GM12878 (cell line): ENCODE data around the gene CDK5RAP1. TPM values are rescaled to one million over a fixed set of nuclear protein-coding genes. Genes with fewer than 3 reads are reported as not detected.

Source experiments
- ATAC-seq: fragments of 200-7000 bp; cut with Tn5 transposase; 3 replicates; pipeline ENCODE4 v1.9.1; 2020; ENCODE audit warnings: mild to moderate bottlenecking, moderate library complexity
- BruUV-seq: library from RNA; stranded (reverse); fragments of 400-500 nt; replicated peaks from 2 replicates; lab custom pipeline; 2021; lab: Mats Ljungman, UMichigan
- CTCF ChIA-PET: fragments of 300-600 bp; sonication (Branson Sonifier 250); formaldehyde crosslinking; extraction: SDS; loops from one replicate; lab custom pipeline; 2021; ENCODE audit warnings: inconsistent platforms; lab: Yijun Ruan, JAX
- POLR2A ChIA-PET: fragments of 350-600 bp; formaldehyde crosslinking; extraction: SDS; loops from one replicate; lab custom pipeline; 2021; ENCODE audit warnings: inconsistent platforms; lab: Charles Lee
- RAD21 ChIA-PET: fragments of 300-600 bp; sonication (Branson Sonifier 250); formaldehyde crosslinking; loops from one replicate; lab custom pipeline; 2023; ENCODE audit warnings: antibody characterized with exemption; ENCODE audit not compliant: unreplicated experiment; lab: Charles Lee
- SMC1A ChIA-PET: fragments of 300-600 bp; sonication (Branson Sonifier 250); formaldehyde crosslinking; loops from one replicate; lab custom pipeline; 2023; ENCODE audit not compliant: unreplicated experiment, uncharacterized antibody; lab: Charles Lee
- DNase-seq: peaks from one replicate; pipeline ENCODE4 v3.0.0-alpha.2; 2011; ENCODE audit warnings: low read depth, low spot score
- FAIRE-seq: peaks from 3 replicates; lab custom pipeline; 2011; peaks lifted over from hg19 to GRCh38; lab: Jason Lieb, UNC
- H2AFZ ChIP-seq: 2 replicates; pipeline ENCODE4 v1.6.0; 2011; ENCODE audit warnings: low read depth, low read length, control low read depth; ENCODE audit not compliant: control insufficient read depth
- H3K27ac ChIP-seq: 2 replicates; pipeline ENCODE4 v1.5.1; 2011; ENCODE audit warnings: control low read depth; ENCODE audit not compliant: control insufficient read depth, insufficient read depth
- H3K27me3 ChIP-seq, 2 experiments: replicated peaks in 1 of 2; 2 replicates each; pipeline versions ENCODE4 v1.6.0 to v1.6.1; 2011; ENCODE audit warnings: low read length in 1 of 2; ENCODE audit not compliant: control insufficient read depth in 2 of 2, insufficient read depth in 2 of 2
- H3K36me3 ChIP-seq, 2 experiments: 2 replicates each; pipeline ENCODE4 v1.5.1; 2011; ENCODE audit warnings: low read length in 1 of 2; ENCODE audit not compliant: control insufficient read depth in 2 of 2, insufficient read depth in 2 of 2
- H3K4me1 ChIP-seq: 2 replicates; pipeline ENCODE4 v1.6.1; 2011; ENCODE audit warnings: mild to moderate bottlenecking, low read length, moderate library complexity, mixed read lengths; ENCODE audit not compliant: control insufficient read depth, insufficient read depth
- H3K4me2 ChIP-seq: 2 replicates; pipeline ENCODE4 v1.6.0; 2011; ENCODE audit warnings: control low read depth; ENCODE audit not compliant: control insufficient read depth, insufficient read depth
- H3K4me3 ChIP-seq: fragments of 200-600 bp; sonication (generic); 2 replicates; pipeline ENCODE4 v1.5.1; 2016
- H3K79me2 ChIP-seq: 2 replicates; pipeline ENCODE4 v1.6.0; 2011; ENCODE audit warnings: low read length; ENCODE audit not compliant: control insufficient read depth, insufficient read depth
- H3K9ac ChIP-seq: 2 replicates; pipeline ENCODE4 v1.8.0; 2011; ENCODE audit warnings: low read length, control low read depth, mixed read lengths; ENCODE audit not compliant: control insufficient read depth, insufficient read depth
- H3K9me3 ChIP-seq: replicated peaks from 3 replicates; pipeline ENCODE4 v1.5.1; 2011; ENCODE audit warnings: mild to moderate bottlenecking, low read length; ENCODE audit not compliant: control insufficient read depth, insufficient read depth
- H4K20me1 ChIP-seq: 2 replicates; pipeline ENCODE4 v1.6.0; 2011; ENCODE audit not compliant: control insufficient read depth, insufficient read depth
- ATF7 ChIP-seq: fragments of 450-650 bp; IDR thresholded peaks from 2 replicates; pipeline ENCODE4 v1.6.1; 2016; ENCODE audit warnings: low read depth, mild to moderate bottlenecking
- CEBPB ChIP-seq, 2 experiments: fragments of 150-350 bp in 1 of 2; IDR thresholded peaks; 2 replicates each; pipeline ENCODE4 v1.6.1; 2012 to 2014; ENCODE audit warnings: low read depth in 2 of 2, low read length in 2 of 2, borderline replicate concordance in 1 of 2, inconsistent platforms in 1 of 2
- ETV6 ChIP-seq, 2 experiments: fragments of 450-650 bp in 1 of 2; IDR thresholded peaks in 1 of 2; conservative IDR thresholded peaks in 1 of 2; 2 replicates each; pipeline ENCODE4 v1.6.1; 2014; ENCODE audit warnings: antibody characterized with exemption in 1 of 2, borderline replicate concordance in 1 of 2, low read depth in 1 of 2, mild to moderate bottlenecking in 1 of 2, moderate library complexity in 1 of 2
- HCFC1 ChIP-seq: fragments of 150-350 bp; IDR thresholded peaks from 2 replicates; pipeline ENCODE4 v1.6.1; 2014; ENCODE audit warnings: low read length
- KDM1A ChIP-seq: fragments of 200-600 bp; sonication (generic); IDR thresholded peaks from 2 replicates; pipeline ENCODE4 v1.6.1; 2016; ENCODE audit warnings: borderline replicate concordance
- LARP7 ChIP-seq: fragments of 450-650 bp; IDR thresholded peaks from 2 replicates; pipeline ENCODE4 v1.6.1; 2017; ENCODE audit warnings: mild to moderate bottlenecking
- MAX ChIP-seq: IDR thresholded peaks from 2 replicates; pipeline ENCODE4 v1.6.1; 2012; ENCODE audit warnings: low read depth, low read length, improper control_type of control experiment
- SRF ChIP-seq, 2 experiments: IDR thresholded peaks; 2 replicates each; pipeline ENCODE4 v1.6.1; 2011; ENCODE audit warnings: low read depth in 2 of 2, low read length in 2 of 2, mild to moderate bottlenecking in 1 of 2, moderate library complexity in 1 of 2
- STAT1 ChIP-seq: fragments of 450-650 bp; conservative IDR thresholded peaks from 2 replicates; pipeline ENCODE4 v1.6.1; 2014; ENCODE audit warnings: antibody characterized with exemption, mild to moderate bottlenecking
- YBX1 ChIP-seq: fragments of 450-650 bp; IDR thresholded peaks from 2 replicates; pipeline ENCODE4 v1.6.1; 2016; ENCODE audit warnings: antibody characterized with exemption
- ZNF207 ChIP-seq: fragments of 450-650 bp; IDR thresholded peaks from 2 replicates; pipeline ENCODE4 v1.6.1; 2014; ENCODE audit warnings: antibody characterized with exemption, mild to moderate bottlenecking, borderline replicate concordance
- ZNF622 ChIP-seq: fragments of 450-650 bp; IDR thresholded peaks from 2 replicates; pipeline ENCODE4 v1.6.1; 2017; ENCODE audit warnings: mild to moderate bottlenecking, inconsistent platforms
- ZZZ3 ChIP-seq: IDR thresholded peaks from 2 replicates; pipeline ENCODE4 v1.6.1; 2011; ENCODE audit warnings: low read depth; ENCODE audit not compliant: control insufficient read depth, insufficient read length
- WGBS: methylation state at CpG from one replicate; pipeline ENCODE4 v1.1.6; 2016; ENCODE audit warnings: low lambda C conversion rate; ENCODE audit not compliant: insufficient replicate concordance, insufficient coverage; ENCODE audit errors: missing lambda C conversion rate; 5-methylcytosine and 5-hydroxymethylcytosine counted together
- in situ Hi-C: fragments of 300-500 bp; cut with MboI; formaldehyde crosslinking; loops from 9 replicates; pipeline ENCODE4 v1.14.3; 2018; ENCODE audit warnings: mixed read lengths
- intact Hi-C: fragments of 100-400 bp; cut with micrococcal nuclease; formaldehyde crosslinking; loops from one replicate; pipeline ENCODE4 v1.14.2; 2022; ENCODE audit not compliant: unreplicated experiment
- polyA plus RNA-seq, 11 experiments: library from polyadenylated mRNA; depleted of rRNA in 4 of 11; unstranded in 6 of 11; stranded (reverse) in 5 of 11; fragments of >200 nt; fragmentation: Nextera tagmentation in 4 of 11; fragmentation: Illumina TruSeq in 1 of 11; extraction: Ambion mirVana in 4 of 11; extraction: Trizol in 1 of 11; gene quantifications; 1 replicate in 1 of 11; 2 replicates in 10 of 11; pipeline versions ENCODE4 v1.2.1 to v1.2.3, GENCODE V29; 2011 to 2016; ENCODE audit warnings: inconsistent platforms in 2 of 11, missing spikeins in 2 of 11, low read depth in 1 of 11
- total RNA-seq, 4 experiments: library from RNA; depleted of rRNA in 3 of 4; stranded (reverse); fragments of >200 nt in 3 of 4; fragmentation: Illumina TruSeq in 1 of 4; extraction: Trizol in 1 of 4; gene quantifications; 2 replicates each; pipeline versions ENCODE4 v1.2.1 to v1.2.3, GENCODE V29; 2013 to 2021
- TF ChIP-seq, protein P1 (sequence below): fragments of 450-650 bp; IDR thresholded peaks from 2 replicates; pipeline ENCODE4 v1.6.1; 2017; ENCODE audit warnings: mild to moderate bottlenecking
- TF ChIP-seq, protein P2 (sequence below): IDR thresholded peaks from 2 replicates; pipeline ENCODE4 v1.6.1; 2012; ENCODE audit warnings: low read length, inconsistent platforms
- TF ChIP-seq, protein P3 (sequence below): IDR thresholded peaks from 2 replicates; pipeline ENCODE4 v1.6.1; 2012; ENCODE audit warnings: improper control_type of control experiment, low read depth, low read length; ENCODE audit not compliant: insufficient replicate concordance

The CDK5RAP1 gene
- total and polyA plus RNA-seq, 10 of the 15 experiments (the other 5 are each of a cell fraction or from before 2014, with no cell fraction given) = 30.4 to 67.6 (median 38.8) TPM

DNA sequence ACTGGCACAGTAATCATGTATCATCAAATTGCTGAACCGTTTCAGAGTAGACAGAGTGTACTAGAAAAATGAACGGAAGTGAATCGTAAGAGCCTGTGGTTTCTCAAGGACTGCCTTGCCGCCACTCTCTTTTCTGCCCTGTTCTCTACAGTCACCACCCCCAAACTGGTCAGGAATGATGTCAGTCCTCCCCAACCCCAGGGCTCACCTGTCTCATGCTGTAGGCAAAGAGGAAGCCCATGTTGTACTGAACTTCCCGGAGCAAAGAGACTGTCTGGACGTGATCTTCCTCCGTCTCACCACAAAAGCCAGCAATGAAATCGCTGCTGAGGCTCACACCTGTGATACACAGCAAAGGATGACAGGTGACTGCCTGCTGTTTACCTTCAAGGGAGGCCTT, 31.0 kb downstream of the CDK5RAP1 start:
- H3K27me3 ChIP-seq = no peaks in the 10 kb centered on the region
- no peak overlapping the region for H3K4me3 ChIP-seq
- ChIA-PET POLR2A (no interaction called here), CTCF (no interaction called here), RAD21 (no interaction called here), SMC1A (no interaction called here)
- peaks cover 5 to 16% of the 10 kb centered on the region in 2 experiments for H3K36me3 ChIP-seq
- no peak for ATAC-seq
- H3K9ac ChIP-seq = no peak overlapping the region
- in situ Hi-C loops (no loop called here), intact Hi-C loops (no loop called here)
- H2AFZ ChIP-seq = no peak overlapping the region
- H3K9me3 ChIP-seq = no peaks in the 10 kb centered on the region
- 98% methylated on average over 8 of the region's 8 CpGs for WGBS
- no peak for DNase-seq
- no peak overlapping the region for H3K4me2 ChIP-seq
- no peaks in the 10 kb centered on the region for H4K20me1 ChIP-seq
- no peaks in the 10 kb centered on the region; the same call in 1 of the 2 replicates for H3K4me1 ChIP-seq
- no peaks in the 10 kb centered on the region for H3K79me2 ChIP-seq
- no peak for FAIRE-seq
- BruUV-seq = no TSS peak
- H3K27ac ChIP-seq = no peak overlapping the region
- TF ChIP-seq, protein P1, sequence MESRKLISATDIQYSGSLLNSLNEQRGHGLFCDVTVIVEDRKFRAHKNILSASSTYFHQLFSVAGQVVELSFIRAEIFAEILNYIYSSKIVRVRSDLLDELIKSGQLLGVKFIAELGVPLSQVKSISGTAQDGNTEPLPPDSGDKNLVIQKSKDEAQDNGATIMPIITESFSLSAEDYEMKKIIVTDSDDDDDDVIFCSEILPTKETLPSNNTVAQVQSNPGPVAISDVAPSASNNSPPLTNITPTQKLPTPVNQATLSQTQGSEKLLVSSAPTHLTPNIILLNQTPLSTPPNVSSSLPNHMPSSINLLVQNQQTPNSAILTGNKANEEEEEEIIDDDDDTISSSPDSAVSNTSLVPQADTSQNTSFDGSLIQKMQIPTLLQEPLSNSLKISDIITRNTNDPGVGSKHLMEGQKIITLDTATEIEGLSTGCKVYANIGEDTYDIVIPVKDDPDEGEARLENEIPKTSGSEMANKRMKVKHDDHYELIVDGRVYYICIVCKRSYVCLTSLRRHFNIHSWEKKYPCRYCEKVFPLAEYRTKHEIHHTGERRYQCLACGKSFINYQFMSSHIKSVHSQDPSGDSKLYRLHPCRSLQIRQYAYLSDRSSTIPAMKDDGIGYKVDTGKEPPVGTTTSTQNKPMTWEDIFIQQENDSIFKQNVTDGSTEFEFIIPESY = no peak
- TF ChIP-seq LARP7 = no peak
- no peak for TF ChIP-seq CEBPB (IDR thresholded peaks at IDR 0.05; ENCODE audit: borderline replicate concordance in 1 of 2, low read depth in 2 of 2, low read length in 2 of 2)
- TF ChIP-seq, protein P2, sequence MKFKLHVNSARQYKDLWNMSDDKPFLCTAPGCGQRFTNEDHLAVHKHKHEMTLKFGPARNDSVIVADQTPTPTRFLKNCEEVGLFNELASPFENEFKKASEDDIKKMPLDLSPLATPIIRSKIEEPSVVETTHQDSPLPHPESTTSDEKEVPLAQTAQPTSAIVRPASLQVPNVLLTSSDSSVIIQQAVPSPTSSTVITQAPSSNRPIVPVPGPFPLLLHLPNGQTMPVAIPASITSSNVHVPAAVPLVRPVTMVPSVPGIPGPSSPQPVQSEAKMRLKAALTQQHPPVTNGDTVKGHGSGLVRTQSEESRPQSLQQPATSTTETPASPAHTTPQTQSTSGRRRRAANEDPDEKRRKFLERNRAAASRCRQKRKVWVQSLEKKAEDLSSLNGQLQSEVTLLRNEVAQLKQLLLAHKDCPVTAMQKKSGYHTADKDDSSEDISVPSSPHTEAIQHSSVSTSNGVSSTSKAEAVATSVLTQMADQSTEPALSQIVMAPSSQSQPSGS = no peak
- TF ChIP-seq SRF (IDR thresholded peaks at IDR 0.05; ENCODE audit: low read depth in 2 of 2, low read length in 2 of 2) = no peak
- TF ChIP-seq MAX = no peak
- TF ChIP-seq YBX1 = no peak
- TF ChIP-seq ETV6 (conservative IDR thresholded peaks at IDR 0.05 in 1 of 2, IDR thresholded peaks at IDR 0.05 in 1 of 2; ENCODE audit: borderline replicate concordance in 1 of 2, low read depth in 1 of 2) = no peak
- TF ChIP-seq HCFC1 = no peak
- no peak for TF ChIP-seq ATF7
- no peak for TF ChIP-seq STAT1
- TF ChIP-seq, protein P3, sequence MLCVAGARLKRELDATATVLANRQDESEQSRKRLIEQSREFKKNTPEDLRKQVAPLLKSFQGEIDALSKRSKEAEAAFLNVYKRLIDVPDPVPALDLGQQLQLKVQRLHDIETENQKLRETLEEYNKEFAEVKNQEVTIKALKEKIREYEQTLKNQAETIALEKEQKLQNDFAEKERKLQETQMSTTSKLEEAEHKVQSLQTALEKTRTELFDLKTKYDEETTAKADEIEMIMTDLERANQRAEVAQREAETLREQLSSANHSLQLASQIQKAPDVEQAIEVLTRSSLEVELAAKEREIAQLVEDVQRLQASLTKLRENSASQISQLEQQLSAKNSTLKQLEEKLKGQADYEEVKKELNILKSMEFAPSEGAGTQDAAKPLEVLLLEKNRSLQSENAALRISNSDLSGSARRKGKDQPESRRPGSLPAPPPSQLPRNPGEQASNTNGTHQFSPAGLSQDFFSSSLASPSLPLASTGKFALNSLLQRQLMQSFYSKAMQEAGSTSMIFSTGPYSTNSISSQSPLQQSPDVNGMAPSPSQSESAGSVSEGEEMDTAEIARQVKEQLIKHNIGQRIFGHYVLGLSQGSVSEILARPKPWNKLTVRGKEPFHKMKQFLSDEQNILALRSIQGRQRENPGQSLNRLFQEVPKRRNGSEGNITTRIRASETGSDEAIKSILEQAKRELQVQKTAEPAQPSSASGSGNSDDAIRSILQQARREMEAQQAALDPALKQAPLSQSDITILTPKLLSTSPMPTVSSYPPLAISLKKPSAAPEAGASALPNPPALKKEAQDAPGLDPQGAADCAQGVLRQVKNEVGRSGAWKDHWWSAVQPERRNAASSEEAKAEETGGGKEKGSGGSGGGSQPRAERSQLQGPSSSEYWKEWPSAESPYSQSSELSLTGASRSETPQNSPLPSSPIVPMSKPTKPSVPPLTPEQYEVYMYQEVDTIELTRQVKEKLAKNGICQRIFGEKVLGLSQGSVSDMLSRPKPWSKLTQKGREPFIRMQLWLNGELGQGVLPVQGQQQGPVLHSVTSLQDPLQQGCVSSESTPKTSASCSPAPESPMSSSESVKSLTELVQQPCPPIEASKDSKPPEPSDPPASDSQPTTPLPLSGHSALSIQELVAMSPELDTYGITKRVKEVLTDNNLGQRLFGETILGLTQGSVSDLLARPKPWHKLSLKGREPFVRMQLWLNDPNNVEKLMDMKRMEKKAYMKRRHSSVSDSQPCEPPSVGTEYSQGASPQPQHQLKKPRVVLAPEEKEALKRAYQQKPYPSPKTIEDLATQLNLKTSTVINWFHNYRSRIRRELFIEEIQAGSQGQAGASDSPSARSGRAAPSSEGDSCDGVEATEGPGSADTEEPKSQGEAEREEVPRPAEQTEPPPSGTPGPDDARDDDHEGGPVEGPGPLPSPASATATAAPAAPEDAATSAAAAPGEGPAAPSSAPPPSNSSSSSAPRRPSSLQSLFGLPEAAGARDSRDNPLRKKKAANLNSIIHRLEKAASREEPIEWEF = no peak
- no peak for TF ChIP-seq ZNF622
- no peak for TF ChIP-seq ZNF207
- TF ChIP-seq KDM1A = no peak
- no peak for TF ChIP-seq ZZZ3
